HepG2 (cell line): Measurements from ENCODE around the gene CCNQ. TPM values are rescaled to one million over a fixed set of nuclear protein-coding genes. Genes with fewer than 3 reads are reported as not detected.
A peak's percentile ranks its signal among the peaks of the same experiment; 100 is the strongest.

Experiments used
- BHLHE40 ChIP-seq: IDR thresholded peaks from 2 replicates; pipeline ENCODE4 v1.6.1; 2011; ENCODE audit warnings: low read length, improper control_type of control experiment
- BRD4 ChIP-seq: sonication (generic); formaldehyde crosslinking; IDR thresholded peaks from 2 replicates; pipeline ENCODE4 v1.4.0; 2020; ENCODE audit warnings: missing genetic modification reagents
- CBX2 ChIP-seq, 2 experiments: fragments of 200-600 bp in 1 of 2; sonication (generic); formaldehyde crosslinking in 1 of 2; IDR thresholded peaks; 2 replicates each; pipeline versions ENCODE4 v1.7.0 to v1.8.1; 2018 to 2022; ENCODE audit warnings: low read depth in 2 of 2, low read length in 1 of 2, mild to moderate bottlenecking in 1 of 2, missing genetic modification reagents in 1 of 2
- ETV5 ChIP-seq: IDR thresholded peaks from 2 replicates; pipeline ENCODE4 v1.6.1; 2018; ENCODE audit warnings: missing biosample characterization, missing genetic modification reagents, inconsistent platforms, borderline replicate concordance
- MBD4 ChIP-seq: IDR thresholded peaks from 2 replicates; pipeline ENCODE4 v1.6.1; 2012; ENCODE audit warnings: low read length, inconsistent platforms, borderline replicate concordance
- NAIF1 ChIP-seq: sonication (generic); formaldehyde crosslinking; IDR thresholded peaks from 2 replicates; pipeline ENCODE4 v1.5.0; 2020; ENCODE audit warnings: mild to moderate bottlenecking, missing genetic modification reagents, borderline replicate concordance
- NCOA1 ChIP-seq: sonication (generic); formaldehyde crosslinking; IDR thresholded peaks from 2 replicates; pipeline ENCODE4 v1.9.0; 2021; ENCODE audit warnings: missing genetic modification reagents
- NR2F1 ChIP-seq, 2 experiments: fragments of 450-650 bp in 1 of 2; formaldehyde crosslinking in 1 of 2; IDR thresholded peaks; 2 replicates each; pipeline versions ENCODE4 v1.5.0 to v1.6.1; 2016 to 2020; ENCODE audit warnings: mild to moderate bottlenecking in 1 of 2, missing compliant biosample characterization in 1 of 2, missing genetic modification reagents in 1 of 2, moderate library complexity in 1 of 2
- PTBP1 ChIP-seq: fragments of 200-400 bp; formaldehyde crosslinking; IDR thresholded peaks from 2 replicates; pipeline ENCODE4 v1.6.1; 2018; ENCODE audit warnings: low read length, low read depth; ENCODE audit not compliant: poor library complexity, severe bottlenecking
- RXRB ChIP-seq: IDR thresholded peaks from 2 replicates; pipeline ENCODE4 v1.6.1; 2016; ENCODE audit warnings: borderline replicate concordance, missing genetic modification reagents, missing compliant biosample characterization
- YEATS4 ChIP-seq: sonication (generic); formaldehyde crosslinking; IDR thresholded peaks from 2 replicates; pipeline ENCODE4 v1.4.0; 2020; ENCODE audit warnings: missing genetic modification reagents, borderline replicate concordance
- ZKSCAN8 ChIP-seq: IDR thresholded peaks from 2 replicates; pipeline ENCODE4 v1.6.1; 2016; ENCODE audit warnings: borderline replicate concordance, missing genetic modification reagents, missing compliant biosample characterization
- ZNF225 ChIP-seq: sonication (generic); formaldehyde crosslinking; IDR thresholded peaks from 2 replicates; pipeline ENCODE4 v1.4.0; 2020; ENCODE audit warnings: mild to moderate bottlenecking, missing genetic modification reagents
- ZNF24 ChIP-seq: fragments of 450-650 bp; IDR thresholded peaks from 2 replicates; pipeline ENCODE4 v1.6.1; 2017; ENCODE audit warnings: antibody characterized with exemption, mild to moderate bottlenecking
- ZNF326 ChIP-seq: sonication (generic); formaldehyde crosslinking; IDR thresholded peaks from 2 replicates; pipeline ENCODE4 v1.4.0; 2020; ENCODE audit warnings: missing genetic modification reagents, borderline replicate concordance
- ZNF501 ChIP-seq: sonication (generic); formaldehyde crosslinking; IDR thresholded peaks from 2 replicates; pipeline ENCODE4 v1.5.1; 2020; ENCODE audit warnings: mild to moderate bottlenecking, moderate library complexity, missing genetic modification reagents
- ZNF530 ChIP-seq: sonication (generic); formaldehyde crosslinking; IDR thresholded peaks from 2 replicates; pipeline ENCODE4 v1.5.0; 2020; ENCODE audit warnings: low read depth, mild to moderate bottlenecking, missing genetic modification reagents
- ZNF549 ChIP-seq: sonication (generic); formaldehyde crosslinking; IDR thresholded peaks from 2 replicates; pipeline ENCODE4 v1.5.0; 2020; ENCODE audit warnings: missing genetic modification reagents
- ZNF562 ChIP-seq: sonication (generic); formaldehyde crosslinking; IDR thresholded peaks from 2 replicates; pipeline ENCODE4 v1.8.0; 2022; ENCODE audit warnings: missing genetic modification reagents, borderline replicate concordance
- ZNF747 ChIP-seq: sonication (generic); formaldehyde crosslinking; IDR thresholded peaks from 2 replicates; pipeline ENCODE4 v1.8.1; 2023; ENCODE audit warnings: missing genetic modification reagents, mild to moderate bottlenecking, borderline replicate concordance
- ZSCAN25 ChIP-seq: sonication (generic); formaldehyde crosslinking; IDR thresholded peaks from 2 replicates; pipeline ENCODE4 v1.8.0; 2022; ENCODE audit warnings: mild to moderate bottlenecking, missing genetic modification reagents
- polyA plus RNA-seq, 8 experiments: library from polyadenylated mRNA; depleted of rRNA in 3 of 8; stranded (reverse) in 7 of 8; unstranded in 1 of 8; fragments of >200 nt; fragmentation: Illumina TruSeq in 4 of 8; extraction: Trizol in 4 of 8; gene quantifications; 2 replicates each; pipeline versions ENCODE4 v1.2.1 to v1.2.3, GENCODE V29; 2011 to 2016; ENCODE audit warnings: low read depth in 4 of 8, missing spikeins in 1 of 8, mixed read lengths in 1 of 8; ENCODE audit not compliant: insufficient read depth in 1 of 8
- total RNA-seq, 5 experiments: library from RNA; depleted of rRNA; stranded (reverse); fragments of >200 nt; fragmentation: Illumina TruSeq; extraction: Trizol; gene quantifications; 2 replicates each; pipeline ENCODE4 v1.2.3, GENCODE V29; 2016; ENCODE audit warnings: low read depth in 1 of 5
- TF ChIP-seq, protein P1 (sequence below): sonication (generic); formaldehyde crosslinking; IDR thresholded peaks from 2 replicates; pipeline ENCODE4 v1.9.0; 2021; ENCODE audit warnings: missing genetic modification reagents, borderline replicate concordance
- TF ChIP-seq, protein P2 (sequence below): sonication (generic); formaldehyde crosslinking; IDR thresholded peaks from 2 replicates; pipeline ENCODE4 v1.8.0; 2022; ENCODE audit warnings: mild to moderate bottlenecking, missing genetic modification reagents, borderline replicate concordance
- TF ChIP-seq, protein P3 (sequence below): sonication (generic); formaldehyde crosslinking; IDR thresholded peaks from 2 replicates; pipeline ENCODE4 v1.4.0; 2020; ENCODE audit warnings: missing genetic modification reagents

The CCNQ gene
- total and polyA plus RNA-seq, 2 of the 13 experiments (the other 11 are each of a cell fraction or from before 2014, with no cell fraction given), result 15.0 to 25.5 TPM

DNA sequence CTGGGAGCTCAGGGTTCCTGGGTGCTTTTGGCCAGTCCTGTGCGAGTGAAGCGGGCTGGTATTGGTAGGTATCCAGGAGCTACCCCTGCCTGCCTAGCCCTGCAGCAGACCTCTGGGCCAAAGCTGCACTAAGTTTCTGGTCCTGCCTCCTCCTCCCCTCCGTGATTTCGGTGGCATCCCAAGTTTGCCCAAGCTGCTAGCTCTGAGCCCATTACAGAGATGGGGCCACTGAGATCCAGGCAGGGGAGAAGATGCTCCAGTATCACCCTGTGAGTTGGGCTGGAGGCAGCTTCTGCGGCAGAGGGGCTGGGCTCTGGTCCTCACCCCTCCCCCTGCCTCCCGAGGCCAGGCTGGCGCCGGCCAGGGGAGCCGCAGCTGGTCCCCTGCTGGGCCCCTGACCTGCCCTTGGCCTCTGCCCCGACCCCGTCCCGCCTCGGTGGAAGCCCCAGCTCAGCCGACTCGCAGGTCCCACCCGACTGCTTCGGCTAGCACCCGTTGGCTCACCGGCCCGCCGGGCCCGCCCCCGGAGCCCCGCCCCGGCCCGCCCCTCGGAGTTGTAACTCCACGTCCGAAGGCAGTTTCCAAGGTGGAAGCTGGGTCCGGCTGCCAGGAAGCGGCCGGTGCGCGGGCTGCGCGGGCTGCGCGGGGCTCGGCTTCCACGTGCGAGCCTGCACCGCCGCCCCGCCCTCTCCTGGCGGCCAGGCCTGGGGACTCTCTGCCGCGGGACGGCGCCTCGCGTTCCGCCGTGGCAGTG, 47.9 kb upstream of the CCNQ start, which contains the start of gene DUSP9 (continued):
- TF ChIP-seq ZNF501 (CRISPR knock-in tag), result no peak
- no peak for TF ChIP-seq ZNF549 (CRISPR knock-in tag)
- TF ChIP-seq ZNF24, result no peak
- 0 out of 2 replicates have a peak, but pooled peaks have one; percentile 21 for TF ChIP-seq BHLHE40
- TF ChIP-seq RXRB (CRISPR knock-in tag), result peak; percentile 93
- no peak for TF ChIP-seq ZNF530 (CRISPR knock-in tag)
- TF ChIP-seq YEATS4 (CRISPR knock-in tag), result peak; percentile 51; the same call in 1 of the 2 replicates
- no peak for TF ChIP-seq ZNF225
- no peak for TF ChIP-seq CBX2 (IDR thresholded peaks at IDR 0.05; ENCODE audit: low read depth, low read length)
- TF ChIP-seq CBX2 (CRISPR knock-in tag; IDR thresholded peaks at IDR 0.05; ENCODE audit: low read depth), result no peak
- TF ChIP-seq NR2F1 (CRISPR knock-in tag; IDR thresholded peaks at IDR 0.05), result peak; percentile 97 to 99
- TF ChIP-seq BRD4 (CRISPR knock-in tag), result no peak
- TF ChIP-seq NAIF1 (CRISPR knock-in tag), result no peak
- TF ChIP-seq ZNF562, result no peak
- TF ChIP-seq ZSCAN25 (CRISPR knock-in tag), result peak; percentile 53; the same call in 1 of the 2 replicates
- TF ChIP-seq, protein P1, sequence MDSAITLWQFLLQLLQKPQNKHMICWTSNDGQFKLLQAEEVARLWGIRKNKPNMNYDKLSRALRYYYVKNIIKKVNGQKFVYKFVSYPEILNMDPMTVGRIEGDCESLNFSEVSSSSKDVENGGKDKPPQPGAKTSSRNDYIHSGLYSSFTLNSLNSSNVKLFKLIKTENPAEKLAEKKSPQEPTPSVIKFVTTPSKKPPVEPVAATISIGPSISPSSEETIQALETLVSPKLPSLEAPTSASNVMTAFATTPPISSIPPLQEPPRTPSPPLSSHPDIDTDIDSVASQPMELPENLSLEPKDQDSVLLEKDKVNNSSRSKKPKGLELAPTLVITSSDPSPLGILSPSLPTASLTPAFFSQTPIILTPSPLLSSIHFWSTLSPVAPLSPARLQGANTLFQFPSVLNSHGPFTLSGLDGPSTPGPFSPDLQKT (CRISPR knock-in tag), result no peak
- TF ChIP-seq ZNF747 (CRISPR knock-in tag), result peak; percentile 21; the same call in 1 of the 2 replicates
- TF ChIP-seq MBD4, result no peak
- TF ChIP-seq, protein P2, sequence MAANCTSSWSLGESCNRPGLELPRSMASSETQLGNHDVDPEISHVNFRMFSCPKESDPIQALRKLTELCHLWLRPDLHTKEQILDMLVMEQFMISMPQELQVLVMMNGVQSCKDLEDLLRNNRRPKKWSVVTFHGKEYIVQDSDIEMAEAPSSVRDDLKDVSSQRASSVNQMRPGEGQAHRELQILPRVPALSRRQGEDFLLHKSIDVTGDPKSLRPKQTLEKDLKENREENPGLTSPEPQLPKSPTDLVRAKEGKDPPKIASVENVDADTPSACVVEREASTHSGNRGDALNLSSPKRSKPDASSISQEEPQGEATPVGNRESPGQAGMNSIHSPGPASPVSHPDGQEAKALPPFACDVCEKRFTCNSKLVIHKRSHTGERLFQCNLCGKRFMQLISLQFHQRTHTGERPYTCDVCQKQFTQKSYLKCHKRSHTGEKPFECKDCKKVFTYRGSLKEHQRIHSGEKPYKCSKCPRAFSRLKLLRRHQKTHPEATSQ (CRISPR knock-in tag), result no peak
- TF ChIP-seq, protein P3, sequence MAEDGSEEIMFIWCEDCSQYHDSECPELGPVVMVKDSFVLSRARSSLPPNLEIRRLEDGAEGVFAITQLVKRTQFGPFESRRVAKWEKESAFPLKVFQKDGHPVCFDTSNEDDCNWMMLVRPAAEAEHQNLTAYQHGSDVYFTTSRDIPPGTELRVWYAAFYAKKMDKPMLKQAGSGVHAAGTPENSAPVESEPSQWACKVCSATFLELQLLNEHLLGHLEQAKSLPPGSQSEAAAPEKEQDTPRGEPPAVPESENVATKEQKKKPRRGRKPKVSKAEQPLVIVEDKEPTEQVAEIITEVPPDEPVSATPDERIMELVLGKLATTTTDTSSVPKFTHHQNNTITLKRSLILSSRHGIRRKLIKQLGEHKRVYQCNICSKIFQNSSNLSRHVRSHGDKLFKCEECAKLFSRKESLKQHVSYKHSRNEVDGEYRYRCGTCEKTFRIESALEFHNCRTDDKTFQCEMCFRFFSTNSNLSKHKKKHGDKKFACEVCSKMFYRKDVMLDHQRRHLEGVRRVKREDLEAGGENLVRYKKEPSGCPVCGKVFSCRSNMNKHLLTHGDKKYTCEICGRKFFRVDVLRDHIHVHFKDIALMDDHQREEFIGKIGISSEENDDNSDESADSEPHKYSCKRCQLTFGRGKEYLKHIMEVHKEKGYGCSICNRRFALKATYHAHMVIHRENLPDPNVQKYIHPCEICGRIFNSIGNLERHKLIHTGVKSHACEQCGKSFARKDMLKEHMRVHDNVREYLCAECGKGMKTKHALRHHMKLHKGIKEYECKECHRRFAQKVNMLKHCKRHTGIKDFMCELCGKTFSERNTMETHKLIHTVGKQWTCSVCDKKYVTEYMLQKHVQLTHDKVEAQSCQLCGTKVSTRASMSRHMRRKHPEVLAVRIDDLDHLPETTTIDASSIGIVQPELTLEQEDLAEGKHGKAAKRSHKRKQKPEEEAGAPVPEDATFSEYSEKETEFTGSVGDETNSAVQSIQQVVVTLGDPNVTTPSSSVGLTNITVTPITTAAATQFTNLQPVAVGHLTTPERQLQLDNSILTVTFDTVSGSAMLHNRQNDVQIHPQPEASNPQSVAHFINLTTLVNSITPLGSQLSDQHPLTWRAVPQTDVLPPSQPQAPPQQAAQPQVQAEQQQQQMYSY, result no peak
- TF ChIP-seq ZNF326 (CRISPR knock-in tag), result 0 out of 2 replicates have a peak, but pooled peaks have one; percentile 27
- TF ChIP-seq ZKSCAN8 (CRISPR knock-in tag), result no peak
- TF ChIP-seq NCOA1 (CRISPR knock-in tag), result no peak
- no peak for TF ChIP-seq PTBP1
- peak; percentile 19; the same call in 1 of the 2 replicates for TF ChIP-seq ETV5 (CRISPR knock-in tag)
